Neural progenitor cell (in vitro differentiated cells): ENCODE measurements around the gene DDX23. TPM values are rescaled to one million over a fixed set of nuclear protein-coding genes. Genes with fewer than 3 reads are reported as not detected.

Experiments
- DNase-seq: peaks from one replicate; pipeline ENCODE4 v3.0.0-alpha.2; 2016; ENCODE audit warnings: low spot score
- H2AFZ ChIP-seq: fragments of 200-600 bp; sonication (generic); replicated peaks from 2 replicates; pipeline ENCODE4 v1.6.1; 2016; ENCODE audit warnings: antibody characterized with exemption
- H3F3A ChIP-seq: fragments of 200-600 bp; sonication (generic); 2 replicates; pipeline ENCODE4 v1.6.1; 2016; ENCODE audit warnings: antibody characterized with exemption, low read depth
- H3K27ac ChIP-seq: fragments of 200-600 bp; sonication (generic); 2 replicates; pipeline ENCODE4 v1.5.1; 2016; ENCODE audit warnings: mild to moderate bottlenecking
- H3K27me3 ChIP-seq: fragments of 200-600 bp; sonication (generic); 2 replicates; pipeline ENCODE4 v1.6.1; 2016; ENCODE audit warnings: mild to moderate bottlenecking, moderate library complexity
- H3K36me3 ChIP-seq: fragments of 200-600 bp; sonication (generic); 2 replicates; pipeline ENCODE4 v1.5.1; 2016
- H3K4me1 ChIP-seq: fragments of 200-600 bp; sonication (generic); 2 replicates; pipeline ENCODE4 v1.6.1; 2016; ENCODE audit warnings: mixed run types
- H3K4me2 ChIP-seq: fragments of 200-600 bp; sonication (generic); 2 replicates; pipeline ENCODE4 v1.6.1; 2016
- H3K4me3 ChIP-seq: fragments of 200-600 bp; sonication (generic); 2 replicates; pipeline ENCODE4 v1.5.1; 2016
- H3K79me2 ChIP-seq: fragments of 200-600 bp; sonication (generic); 2 replicates; pipeline ENCODE4 v1.6.1; 2016; ENCODE audit warnings: low read depth
- H3K9ac ChIP-seq: fragments of 200-600 bp; sonication (generic); 2 replicates; pipeline ENCODE4 v1.6.1; 2016
- H3K9me3 ChIP-seq: fragments of 200-600 bp; sonication (generic); 2 replicates; pipeline ENCODE4 v1.5.1; 2016; ENCODE audit warnings: low read depth
- H4K20me1 ChIP-seq: fragments of 200-600 bp; sonication (generic); 2 replicates; pipeline ENCODE4 v1.6.1; 2016; ENCODE audit warnings: low read depth
- H3K27ac Mint-ChIP-seq: 3 replicates; pipeline ENCODE4 v1.8.0; 2021; ENCODE audit warnings: mixed read lengths
- H3K27me3 Mint-ChIP-seq: 2 replicates; pipeline ENCODE4 v1.8.0; 2022; ENCODE audit warnings: low read depth, mild to moderate bottlenecking, inconsistent platforms, moderate library complexity, mixed read lengths; ENCODE audit not compliant: insufficient read depth
- H3K36me3 Mint-ChIP-seq: 3 replicates; pipeline ENCODE4 v1.8.0; 2021; ENCODE audit warnings: mixed read lengths
- H3K4me1 Mint-ChIP-seq: 3 replicates; pipeline ENCODE4 v1.8.0; 2021; ENCODE audit warnings: mixed read lengths
- H3K4me3 Mint-ChIP-seq: 3 replicates; pipeline ENCODE4 v1.8.0; 2021; ENCODE audit warnings: mild to moderate bottlenecking, moderate library complexity, mixed read lengths
- H3K9me3 Mint-ChIP-seq: 3 replicates; pipeline ENCODE4 v1.8.0; 2020; ENCODE audit warnings: mixed read lengths
- EZH2 ChIP-seq: fragments of 200-600 bp; sonication (generic); IDR thresholded peaks from 2 replicates; pipeline ENCODE4 v1.6.1; 2017; ENCODE audit warnings: antibody characterized with exemption, mild to moderate bottlenecking, moderate library complexity
- EZH2phosphoT487 ChIP-seq: fragments of 200-600 bp; sonication (generic); IDR thresholded peaks from 2 replicates; pipeline ENCODE4 v1.6.1; 2017; ENCODE audit warnings: antibody characterized with exemption
- total RNA-seq: library from RNA; depleted of rRNA; stranded (reverse); fragments of >200 nt; gene quantifications from 2 replicates; pipeline ENCODE4 v1.2.3, GENCODE V29; 2015; ENCODE audit warnings: low replicate concordance
- TF ChIP-seq, protein P1 (sequence below): fragments of 200-600 bp; sonication (generic); IDR thresholded peaks from 2 replicates; pipeline ENCODE4 v1.5.1; 2017; ENCODE audit warnings: antibody characterized with exemption, mild to moderate bottlenecking

DDX23 gene
- total RNA-seq, 1 donor from 2014 or later: 109 TPM

DNA sequence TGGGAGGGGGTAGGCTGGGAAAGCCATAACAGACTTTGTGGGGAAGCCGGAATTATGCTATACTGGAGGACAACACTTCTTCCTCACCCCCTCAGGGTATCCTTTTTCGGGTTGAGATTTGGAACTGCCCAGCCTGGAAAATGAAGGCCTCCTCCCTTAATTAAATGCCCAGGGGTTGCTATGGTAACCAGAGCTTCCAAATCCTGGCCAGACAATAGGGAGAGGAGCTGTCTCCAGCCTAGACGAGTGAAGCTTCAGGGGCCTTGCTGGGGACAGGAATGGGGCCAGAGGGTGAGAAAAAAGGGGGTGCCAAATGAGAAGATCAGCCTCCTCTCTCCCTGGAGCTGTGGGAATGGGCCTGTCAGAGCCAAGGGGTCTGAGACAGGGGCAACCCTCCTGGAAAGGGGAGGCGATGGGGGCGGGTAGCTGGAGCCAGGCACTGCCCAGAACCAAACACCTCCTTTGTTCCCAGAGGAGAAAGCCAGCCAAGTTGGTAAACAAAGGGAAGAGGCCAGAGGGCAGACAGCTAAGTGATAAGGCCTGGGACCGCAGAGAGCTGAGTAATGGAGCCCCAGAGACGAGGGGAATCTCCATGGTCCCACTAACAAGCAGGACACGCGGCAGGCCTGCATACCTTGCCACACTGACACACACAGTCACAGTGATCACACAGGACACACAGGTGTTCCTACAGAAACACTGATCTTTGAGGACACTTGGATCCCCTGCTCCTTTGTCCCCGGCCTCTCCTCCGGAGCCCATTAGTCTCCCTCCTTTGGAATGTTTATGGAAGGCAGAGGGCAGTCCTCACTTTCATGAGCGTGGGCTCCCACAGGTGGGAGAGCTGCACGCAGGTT, 31.6 kb upstream of the DDX23 start:
- Histone ChIP-seq H3K4me3 (peak overlapping the region; percentile 44), H3K9me3 (no peaks in the 10 kb centered on the region), H3K36me3 (no peaks in the 10 kb centered on the region), H3K27ac (peak overlapping the region; percentile 98), H3F3A (peaks cover 46% of the 10 kb centered on the region), H3K4me2 (peak overlapping the region; percentile 91), H3K4me1 (peaks cover 51% of the 10 kb centered on the region), H3K79me2 (no peaks in the 10 kb centered on the region), H4K20me1 (no peaks in the 10 kb centered on the region), H2AFZ (peak overlapping the region; percentile 15), H3K9ac (no peak overlapping the region), H3K27me3 (no peaks in the 10 kb centered on the region)
- TF ChIP-seq EZH2 (no peak), EZH2phosphoT487 (no peak)
- TF ChIP-seq, protein P1, sequence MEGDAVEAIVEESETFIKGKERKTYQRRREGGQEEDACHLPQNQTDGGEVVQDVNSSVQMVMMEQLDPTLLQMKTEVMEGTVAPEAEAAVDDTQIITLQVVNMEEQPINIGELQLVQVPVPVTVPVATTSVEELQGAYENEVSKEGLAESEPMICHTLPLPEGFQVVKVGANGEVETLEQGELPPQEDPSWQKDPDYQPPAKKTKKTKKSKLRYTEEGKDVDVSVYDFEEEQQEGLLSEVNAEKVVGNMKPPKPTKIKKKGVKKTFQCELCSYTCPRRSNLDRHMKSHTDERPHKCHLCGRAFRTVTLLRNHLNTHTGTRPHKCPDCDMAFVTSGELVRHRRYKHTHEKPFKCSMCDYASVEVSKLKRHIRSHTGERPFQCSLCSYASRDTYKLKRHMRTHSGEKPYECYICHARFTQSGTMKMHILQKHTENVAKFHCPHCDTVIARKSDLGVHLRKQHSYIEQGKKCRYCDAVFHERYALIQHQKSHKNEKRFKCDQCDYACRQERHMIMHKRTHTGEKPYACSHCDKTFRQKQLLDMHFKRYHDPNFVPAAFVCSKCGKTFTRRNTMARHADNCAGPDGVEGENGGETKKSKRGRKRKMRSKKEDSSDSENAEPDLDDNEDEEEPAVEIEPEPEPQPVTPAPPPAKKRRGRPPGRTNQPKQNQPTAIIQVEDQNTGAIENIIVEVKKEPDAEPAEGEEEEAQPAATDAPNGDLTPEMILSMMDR: no peak
- H3K27me3 Mint-ChIP-seq: peaks cover 9% of the 10 kb centered on the region
- H3K36me3 Mint-ChIP-seq: no peaks in the 10 kb centered on the region
- no peaks in the 10 kb centered on the region for H3K9me3 Mint-ChIP-seq
- peaks cover 58% of the 10 kb centered on the region for H3K4me1 Mint-ChIP-seq
- H3K27ac Mint-ChIP-seq: peak overlapping the region; percentile 100
- peak; percentile 98 for DNase-seq
- H3K4me3 Mint-ChIP-seq: peak overlapping the region; percentile 77

DNA sequence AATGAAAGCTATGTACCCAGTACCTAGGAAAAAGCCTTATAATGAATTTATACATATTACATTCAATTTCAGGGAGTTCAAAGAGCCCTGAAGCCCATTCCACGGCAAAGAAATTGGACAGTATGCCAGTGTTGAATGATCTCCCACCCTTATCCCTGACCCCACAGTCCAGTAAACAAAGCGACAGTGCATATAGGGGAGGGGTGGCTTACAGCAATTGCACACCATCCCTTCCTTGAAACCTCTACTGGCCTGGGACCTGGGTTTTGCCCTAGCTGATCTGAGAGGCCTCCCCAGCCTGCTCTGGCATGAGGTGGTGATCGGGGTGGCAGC, 31.0 kb upstream of the DDX23 start:
- Histone ChIP-seq H3F3A (peaks cover 46% of the 10 kb centered on the region), H3K79me2 (no peaks in the 10 kb centered on the region), H4K20me1 (no peaks in the 10 kb centered on the region), H3K9me3 (no peaks in the 10 kb centered on the region), H3K4me3 (peak overlapping the region; percentile 44), H3K9ac (no peak overlapping the region), H2AFZ (no peak overlapping the region), H3K4me2 (peak overlapping the region; percentile 91), H3K36me3 (no peaks in the 10 kb centered on the region), H3K27ac (peak overlapping the region; percentile 98), H3K4me1 (peaks cover 51% of the 10 kb centered on the region), H3K27me3 (no peaks in the 10 kb centered on the region)
- Mint-ChIP-seq H3K4me1 (peaks cover 58% of the 10 kb centered on the region), H3K4me3 (peak overlapping the region; percentile 77), H3K27ac (peak overlapping the region; percentile 100), H3K27me3 (peaks cover 14% of the 10 kb centered on the region), H3K36me3 (no peaks in the 10 kb centered on the region), H3K9me3 (no peaks in the 10 kb centered on the region)
- no peak for DNase-seq
- TF ChIP-seq EZH2: no peak
- TF ChIP-seq EZH2phosphoT487: no peak

DNA sequence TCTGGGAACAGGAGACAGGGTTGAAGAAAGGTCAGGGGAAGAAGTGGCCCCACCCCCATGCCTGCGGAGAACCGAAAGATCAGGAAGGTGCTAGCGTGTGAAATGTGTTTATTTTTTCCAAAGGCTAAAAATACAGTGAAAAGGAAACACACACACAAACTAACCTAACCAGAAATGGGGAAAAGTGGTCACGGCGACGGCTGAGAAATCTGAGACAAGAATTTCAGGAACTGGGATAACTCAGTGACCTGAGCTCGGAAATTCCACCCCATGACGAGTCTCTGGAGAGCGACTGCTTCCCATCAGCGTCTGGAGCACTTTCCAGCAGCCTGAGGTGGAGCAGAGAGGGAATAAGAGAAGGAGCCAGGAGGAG, 30.3 kb upstream of the DDX23 start:
- Mint-ChIP-seq H3K9me3 (no peaks in the 10 kb centered on the region), H3K4me1 (peaks cover 58% of the 10 kb centered on the region), H3K27ac (peak overlapping the region; percentile 100), H3K36me3 (no peaks in the 10 kb centered on the region), H3K27me3 (peaks cover 15% of the 10 kb centered on the region), H3K4me3 (peak overlapping the region; percentile 60)
- H3K79me2 ChIP-seq: no peaks in the 10 kb centered on the region
- H3F3A ChIP-seq: peaks cover 46% of the 10 kb centered on the region
- H3K4me2 ChIP-seq: peak overlapping the region; percentile 91
- peaks cover 51% of the 10 kb centered on the region for H3K4me1 ChIP-seq
- H3K9me3 ChIP-seq: no peaks in the 10 kb centered on the region
- H3K27me3 ChIP-seq: no peaks in the 10 kb centered on the region
- TF ChIP-seq EZH2: no peak
- TF ChIP-seq, protein P1: no peak
- no peak for TF ChIP-seq EZH2phosphoT487
- peak overlapping the region; percentile 98 for H3K27ac ChIP-seq
- H2AFZ ChIP-seq: peak overlapping the region; percentile 60
- no peaks in the 10 kb centered on the region for H3K36me3 ChIP-seq
- H3K4me3 ChIP-seq: peak overlapping the region; percentile 4
- no peaks in the 10 kb centered on the region for H4K20me1 ChIP-seq
- peak; percentile 38 for DNase-seq
- no peak overlapping the region for H3K9ac ChIP-seq
